ENCODE results near the gene RAB28.

GRCh38 chr4:13522282-13523104 lies 38.4 kb upstream of the RAB28 start:
- no peak for TF ChIP-seq CTCF (conservative IDR thresholded peaks at IDR 0.05; ENCODE audit: low read length)
- TF ChIP-seq EZH2phosphoT487 (IDR thresholded peaks at IDR 0.05; ENCODE audit: borderline replicate concordance, low read depth, low read length), result no peak
